ENCODE data around the gene ZNF804A.

DNA sequence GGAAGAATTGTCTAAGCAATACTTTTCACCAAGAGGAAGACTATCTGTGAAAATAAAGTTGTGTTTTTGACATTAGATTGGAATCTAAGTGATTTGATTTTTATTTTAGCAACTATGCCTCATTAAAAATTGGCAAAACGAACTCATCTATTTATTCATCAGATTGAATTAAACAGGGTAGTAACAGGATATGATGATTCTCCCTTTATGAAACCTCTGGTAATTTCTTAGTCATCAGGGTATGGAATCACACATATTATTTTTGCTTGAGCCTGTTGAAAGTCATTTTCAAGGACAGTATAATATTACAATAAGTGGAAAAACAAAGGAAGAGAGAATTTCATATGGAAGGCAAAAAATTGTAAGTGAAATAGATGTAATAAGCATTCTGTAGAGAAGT, 22.0 kb downstream of the ZNF804A start:
- TF ChIP-seq, protein P1, sequence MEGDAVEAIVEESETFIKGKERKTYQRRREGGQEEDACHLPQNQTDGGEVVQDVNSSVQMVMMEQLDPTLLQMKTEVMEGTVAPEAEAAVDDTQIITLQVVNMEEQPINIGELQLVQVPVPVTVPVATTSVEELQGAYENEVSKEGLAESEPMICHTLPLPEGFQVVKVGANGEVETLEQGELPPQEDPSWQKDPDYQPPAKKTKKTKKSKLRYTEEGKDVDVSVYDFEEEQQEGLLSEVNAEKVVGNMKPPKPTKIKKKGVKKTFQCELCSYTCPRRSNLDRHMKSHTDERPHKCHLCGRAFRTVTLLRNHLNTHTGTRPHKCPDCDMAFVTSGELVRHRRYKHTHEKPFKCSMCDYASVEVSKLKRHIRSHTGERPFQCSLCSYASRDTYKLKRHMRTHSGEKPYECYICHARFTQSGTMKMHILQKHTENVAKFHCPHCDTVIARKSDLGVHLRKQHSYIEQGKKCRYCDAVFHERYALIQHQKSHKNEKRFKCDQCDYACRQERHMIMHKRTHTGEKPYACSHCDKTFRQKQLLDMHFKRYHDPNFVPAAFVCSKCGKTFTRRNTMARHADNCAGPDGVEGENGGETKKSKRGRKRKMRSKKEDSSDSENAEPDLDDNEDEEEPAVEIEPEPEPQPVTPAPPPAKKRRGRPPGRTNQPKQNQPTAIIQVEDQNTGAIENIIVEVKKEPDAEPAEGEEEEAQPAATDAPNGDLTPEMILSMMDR (IDR thresholded peaks at IDR 0.05), result no peak
- TF ChIP-seq POLR2AphosphoS5 (IDR thresholded peaks at IDR 0.05) (no peak), POLR2A (IDR thresholded peaks at IDR 0.05) (no peak)
